ENCODE results near the gene LHFPL3. TPM values are rescaled to one million over a fixed set of nuclear protein-coding genes. Genes with fewer than 3 reads are reported as not detected.

The LHFPL3 gene
- total and polyA plus RNA-seq, 2 of the 13 experiments (the other 11 are each of a cell fraction or from before 2014, with no cell fraction given) = not detected

- TF ChIP-seq AHDC1 (CRISPR knock-in tag; IDR thresholded peaks at IDR 0.05; ENCODE audit: borderline replicate concordance) = no peak
- no peak for TF ChIP-seq MAF1 (CRISPR knock-in tag; IDR thresholded peaks at IDR 0.05; ENCODE audit: borderline replicate concordance)
- TF ChIP-seq HES4 (CRISPR knock-in tag; IDR thresholded peaks at IDR 0.05; ENCODE audit: borderline replicate concordance) = no peak
- TF ChIP-seq KAT7 (CRISPR knock-in tag; IDR thresholded peaks at IDR 0.05; ENCODE audit: borderline replicate concordance) = no peak
- TF ChIP-seq ZNF746 (CRISPR knock-in tag; IDR thresholded peaks at IDR 0.05) = no peak
- TF ChIP-seq ONECUT2 (CRISPR knock-in tag; IDR thresholded peaks at IDR 0.05) = no peak
- no peak for TF ChIP-seq RFXAP (CRISPR knock-in tag; IDR thresholded peaks at IDR 0.05; ENCODE audit: borderline replicate concordance)
- TF ChIP-seq HNF4A (CRISPR knock-in tag; IDR thresholded peaks at IDR 0.05) = no peak
- TF ChIP-seq E2F5 (CRISPR knock-in tag; conservative IDR thresholded peaks at IDR 0.05) = no peak
- no peak for TF ChIP-seq NR1H2 (CRISPR knock-in tag; IDR thresholded peaks at IDR 0.05; ENCODE audit: borderline replicate concordance, low read depth)
- peak; percentile 24; the same call in 1 of the 2 replicates for TF ChIP-seq ZNF614 (CRISPR knock-in tag; IDR thresholded peaks at IDR 0.05; ENCODE audit: borderline replicate concordance)
- no peak for TF ChIP-seq CENPX (CRISPR knock-in tag; IDR thresholded peaks at IDR 0.05)
- no peak for TF ChIP-seq ZNF207 (IDR thresholded peaks at IDR 0.05; ENCODE audit: borderline replicate concordance)
- 0 out of 2 replicates have a peak, but pooled peaks have one; percentile 40 for TF ChIP-seq MED1 (CRISPR knock-in tag; IDR thresholded peaks at IDR 0.05)
- no peak for TF ChIP-seq NFE2L1 (CRISPR knock-in tag; IDR thresholded peaks at IDR 0.05; ENCODE audit: borderline replicate concordance)
- peak; percentile 81 for TF ChIP-seq XRCC5 (optimal IDR thresholded peaks at IDR 0.05; ENCODE audit: low read length)
- no peak for TF ChIP-seq ZNF124 (CRISPR knock-in tag; IDR thresholded peaks at IDR 0.05)
- no peak for TF ChIP-seq FOXM1 (CRISPR knock-in tag; IDR thresholded peaks at IDR 0.05)
- no peak for TF ChIP-seq TCF7L2 (IDR thresholded peaks at IDR 0.05; ENCODE audit: low read depth, low read length)
- peak; percentile 27; the same call in 1 of the 2 replicates for TF ChIP-seq IKZF5 (CRISPR knock-in tag; IDR thresholded peaks at IDR 0.05)
- peak; percentile 60 for TF ChIP-seq ZNF501 (CRISPR knock-in tag; IDR thresholded peaks at IDR 0.05)
- TF ChIP-seq CENPBD1 (CRISPR knock-in tag; IDR thresholded peaks at IDR 0.05; ENCODE audit: borderline replicate concordance, low read depth) = no peak
- TF ChIP-seq ZNF713 (CRISPR knock-in tag; IDR thresholded peaks at IDR 0.05) = no peak
Observed at GRCh38 chr7:104883718-104884452, 555.5 kb downstream of the LHFPL3 start (continued).
